ENCODE data around the gene SAA2.

- TF ChIP-seq, protein P1, sequence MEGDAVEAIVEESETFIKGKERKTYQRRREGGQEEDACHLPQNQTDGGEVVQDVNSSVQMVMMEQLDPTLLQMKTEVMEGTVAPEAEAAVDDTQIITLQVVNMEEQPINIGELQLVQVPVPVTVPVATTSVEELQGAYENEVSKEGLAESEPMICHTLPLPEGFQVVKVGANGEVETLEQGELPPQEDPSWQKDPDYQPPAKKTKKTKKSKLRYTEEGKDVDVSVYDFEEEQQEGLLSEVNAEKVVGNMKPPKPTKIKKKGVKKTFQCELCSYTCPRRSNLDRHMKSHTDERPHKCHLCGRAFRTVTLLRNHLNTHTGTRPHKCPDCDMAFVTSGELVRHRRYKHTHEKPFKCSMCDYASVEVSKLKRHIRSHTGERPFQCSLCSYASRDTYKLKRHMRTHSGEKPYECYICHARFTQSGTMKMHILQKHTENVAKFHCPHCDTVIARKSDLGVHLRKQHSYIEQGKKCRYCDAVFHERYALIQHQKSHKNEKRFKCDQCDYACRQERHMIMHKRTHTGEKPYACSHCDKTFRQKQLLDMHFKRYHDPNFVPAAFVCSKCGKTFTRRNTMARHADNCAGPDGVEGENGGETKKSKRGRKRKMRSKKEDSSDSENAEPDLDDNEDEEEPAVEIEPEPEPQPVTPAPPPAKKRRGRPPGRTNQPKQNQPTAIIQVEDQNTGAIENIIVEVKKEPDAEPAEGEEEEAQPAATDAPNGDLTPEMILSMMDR (conservative IDR thresholded peaks at IDR 0.05; ENCODE audit: low read depth, low read length) = no peak
- no peak for TF ChIP-seq POLR2A (IDR thresholded peaks at IDR 0.05; ENCODE audit: low read depth, low read length)
- no peak for TF ChIP-seq RFX5 (IDR thresholded peaks at IDR 0.05; ENCODE audit: low read depth, low read length)
- no peak for TF ChIP-seq MAZ (IDR thresholded peaks at IDR 0.05; ENCODE audit: borderline replicate concordance, low read depth, low read length)
- TF ChIP-seq RAD21 (IDR thresholded peaks at IDR 0.05; ENCODE audit: low read length) = no peak
- TF ChIP-seq SMC3 (IDR thresholded peaks at IDR 0.05; ENCODE audit: low read depth, low read length) = no peak
- TF ChIP-seq MAFK (IDR thresholded peaks at IDR 0.05; ENCODE audit: low read depth, low read length) = no peak
- TF ChIP-seq ELK1 (IDR thresholded peaks at IDR 0.05; ENCODE audit: borderline replicate concordance, low read depth, low read length) = no peak
- TF ChIP-seq CEBPB (IDR thresholded peaks at IDR 0.05; ENCODE audit: low read depth, low read length) = no peak
- TF ChIP-seq FOS (IDR thresholded peaks at IDR 0.05; ENCODE audit: low read depth, low read length) = no peak
- no peak for TF ChIP-seq MXI1 (IDR thresholded peaks at IDR 0.05; ENCODE audit: borderline replicate concordance, low read depth, low read length)
- no peak for TF ChIP-seq BHLHE40 (IDR thresholded peaks at IDR 0.05; ENCODE audit: low read depth, low read length)
- TF ChIP-seq, protein P2, sequence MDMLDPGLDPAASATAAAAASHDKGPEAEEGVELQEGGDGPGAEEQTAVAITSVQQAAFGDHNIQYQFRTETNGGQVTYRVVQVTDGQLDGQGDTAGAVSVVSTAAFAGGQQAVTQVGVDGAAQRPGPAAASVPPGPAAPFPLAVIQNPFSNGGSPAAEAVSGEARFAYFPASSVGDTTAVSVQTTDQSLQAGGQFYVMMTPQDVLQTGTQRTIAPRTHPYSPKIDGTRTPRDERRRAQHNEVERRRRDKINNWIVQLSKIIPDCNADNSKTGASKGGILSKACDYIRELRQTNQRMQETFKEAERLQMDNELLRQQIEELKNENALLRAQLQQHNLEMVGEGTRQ (IDR thresholded peaks at IDR 0.05; ENCODE audit: low read depth, low read length) = no peak
- no peak for TF ChIP-seq NFE2L2 (IDR thresholded peaks at IDR 0.05; ENCODE audit: low read depth, low read length)
These were observed 22.6 kb downstream of the SAA2 start for GRCh38 chr11:18225913-18226312.

Measured in IMR-90 (cell line).